Medulla oblongata (tissue), 1 donor: Measurements from ENCODE around the gene DDR2.
"Not testable (repeated sequence)": the region's sequence is repeated elsewhere in the genome, so short reads cannot be mapped to it uniquely, and the experiment has no call there.

Source experiments
- DNase-seq: peaks from one replicate; pipeline ENCODE4 v3.0.0-alpha.2; 2015; ENCODE audit errors: extremely low spot score

Gene DDR2

GRCh38 chr1:162721471-162721870 lies 89.2 kb downstream of the DDR2 start:
- DNase-seq = no peak

DNA sequence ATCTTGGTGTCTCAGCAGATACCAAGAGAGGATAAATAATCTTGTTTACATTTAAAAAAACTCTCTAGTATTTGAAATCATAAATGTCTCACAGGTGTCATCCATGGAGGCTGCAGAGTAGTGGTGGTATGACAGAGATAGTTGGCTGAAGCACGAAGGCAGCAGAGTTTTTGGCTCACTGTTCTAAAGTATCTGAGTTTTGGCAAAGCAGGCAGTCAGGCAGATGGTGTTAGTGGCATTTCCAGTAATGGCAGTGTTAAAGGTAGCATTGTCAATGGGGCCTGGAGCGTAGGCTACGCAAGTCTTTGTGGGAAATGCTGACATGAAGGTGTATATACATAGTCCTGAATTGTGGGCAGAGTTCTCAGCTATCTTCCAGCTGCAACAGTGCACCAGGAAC lies 89.8 kb downstream of the DDR2 start:
- DNase-seq = no peak

GRCh38 chr1:162724583-162725120 lies 92.4 kb downstream of the DDR2 start:
- DNase-seq = peak; percentile 29

GRCh38 chr1:162725301-162725837 lies 93.1 kb downstream of the DDR2 start:
- no peak for DNase-seq

DNA sequence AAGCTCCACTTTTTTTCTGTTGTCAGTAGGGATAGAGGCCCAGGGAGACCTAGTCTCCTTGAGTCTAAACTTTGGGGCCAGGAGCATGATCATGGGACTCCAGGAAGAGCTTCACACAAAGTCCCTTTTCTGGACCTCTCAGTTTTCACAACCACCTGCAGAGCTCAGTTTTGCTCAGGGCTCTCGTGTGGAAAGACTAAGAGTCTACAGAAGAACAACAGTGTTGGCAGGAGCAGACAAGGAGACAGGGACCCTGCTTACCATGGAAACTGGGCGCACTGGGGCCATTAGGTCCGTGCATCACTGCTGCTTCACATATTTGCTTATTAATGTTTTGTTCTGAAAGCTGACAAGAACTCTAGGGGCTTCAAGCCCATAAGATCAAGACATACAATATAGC lies 94.3 kb downstream of the DDR2 start:
- DNase-seq = no peak

DNA sequence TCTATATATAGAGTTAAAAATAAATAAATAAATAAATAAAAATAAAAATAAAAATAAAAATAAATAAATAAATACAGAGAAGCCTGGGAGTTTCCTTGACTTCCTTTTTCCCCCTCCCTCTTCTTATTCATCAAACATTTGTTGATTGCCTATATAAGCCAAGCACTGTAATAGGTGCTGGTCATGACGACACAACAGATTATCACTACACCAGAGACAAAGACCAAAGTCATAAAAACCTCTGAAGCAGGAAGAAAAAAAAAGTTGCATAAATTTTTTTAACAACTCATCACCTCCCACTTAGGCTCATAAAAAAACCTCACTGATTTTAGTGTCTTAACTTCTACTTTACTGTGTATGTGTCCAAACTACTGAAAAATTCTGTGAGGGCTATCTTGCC lies 95.2 kb downstream of the DDR2 start:
- DNase-seq = not testable (repeated sequence)

DNA sequence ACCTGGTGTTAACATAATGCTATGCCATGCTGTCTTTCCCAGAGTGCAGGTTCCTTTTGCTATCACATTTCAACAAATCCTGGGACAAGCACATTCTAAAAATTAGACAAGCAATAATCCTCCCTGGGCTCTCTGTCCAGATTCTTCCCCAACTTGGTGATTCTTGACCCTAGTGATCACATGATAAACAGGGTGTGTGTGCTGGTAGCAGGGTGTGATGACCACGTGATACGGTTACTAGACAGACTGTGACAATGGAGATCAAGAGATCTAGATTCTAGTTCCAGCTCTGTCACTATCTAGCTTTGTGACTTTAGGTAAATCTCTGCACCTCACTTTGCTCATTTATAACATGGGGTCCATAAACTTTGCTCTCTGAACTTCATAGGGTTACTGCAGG lies 96.3 kb downstream of the DDR2 start:
- no peak for DNase-seq

- not testable (repeated sequence) for DNase-seq
These were observed 97.0 kb downstream of the DDR2 start for GRCh38 chr1:162729195-162729774.

DNA sequence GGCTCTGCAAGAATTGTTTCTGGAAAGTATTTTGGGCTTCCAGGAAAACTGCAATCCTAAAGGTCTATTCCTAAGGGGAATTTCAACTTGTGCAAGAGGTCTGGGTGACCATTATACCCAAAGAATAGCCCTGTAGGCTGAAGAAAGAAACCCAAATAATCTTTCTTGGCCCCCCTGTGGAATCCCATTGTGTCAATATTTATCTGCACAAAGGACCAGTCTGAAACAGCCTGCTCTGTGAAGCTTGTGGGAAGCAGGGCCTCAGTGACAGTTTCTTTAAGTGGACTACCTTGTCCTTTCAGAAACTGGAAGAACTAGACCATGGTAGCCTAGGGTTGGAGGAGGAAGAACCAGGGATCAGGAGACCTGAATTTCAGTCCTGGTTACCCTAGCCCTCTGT lies 99.8 kb downstream of the DDR2 start:
- DNase-seq = no peak

- DNase-seq = peak; percentile 56
These were observed 100.5 kb downstream of the DDR2 start for GRCh38 chr1:162732566-162733335.

DNA sequence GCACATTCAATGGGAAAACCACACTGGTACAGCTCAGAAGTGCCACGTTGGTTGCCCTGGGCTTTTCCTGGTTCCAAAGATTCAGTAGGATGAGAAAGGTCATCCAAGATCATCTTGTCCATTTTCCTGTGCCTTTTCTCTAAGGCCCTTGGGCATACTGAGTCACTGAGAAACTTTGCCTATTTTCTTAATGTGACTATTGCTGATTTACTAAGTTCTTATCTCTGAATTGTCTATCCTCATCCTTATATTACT lies 101.0 kb downstream of the DDR2 start:
- DNase-seq = no peak

- no peak for DNase-seq
These were observed 101.8 kb downstream of the DDR2 start for GRCh38 chr1:162734047-162734446.

DNA sequence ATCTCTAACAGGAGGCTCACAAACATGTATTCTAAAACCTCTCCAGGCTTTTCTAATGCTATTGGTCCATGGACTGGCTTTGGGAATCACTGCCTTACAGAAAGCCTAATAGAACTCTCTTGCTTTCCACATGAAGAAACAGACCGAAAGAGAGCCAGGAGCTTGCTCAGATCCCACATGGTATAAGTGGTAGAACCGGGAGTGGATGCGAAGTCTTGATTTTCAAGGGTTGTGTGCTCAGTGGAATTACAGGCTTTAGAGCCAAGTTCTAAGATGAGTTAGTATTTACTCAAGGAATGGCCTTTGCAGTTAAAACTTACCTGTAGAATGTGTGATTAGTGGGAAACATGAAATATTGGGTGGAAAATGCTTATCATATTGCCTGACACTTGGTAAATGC lies 103.9 kb downstream of the DDR2 start:
- no peak for DNase-seq

DNA sequence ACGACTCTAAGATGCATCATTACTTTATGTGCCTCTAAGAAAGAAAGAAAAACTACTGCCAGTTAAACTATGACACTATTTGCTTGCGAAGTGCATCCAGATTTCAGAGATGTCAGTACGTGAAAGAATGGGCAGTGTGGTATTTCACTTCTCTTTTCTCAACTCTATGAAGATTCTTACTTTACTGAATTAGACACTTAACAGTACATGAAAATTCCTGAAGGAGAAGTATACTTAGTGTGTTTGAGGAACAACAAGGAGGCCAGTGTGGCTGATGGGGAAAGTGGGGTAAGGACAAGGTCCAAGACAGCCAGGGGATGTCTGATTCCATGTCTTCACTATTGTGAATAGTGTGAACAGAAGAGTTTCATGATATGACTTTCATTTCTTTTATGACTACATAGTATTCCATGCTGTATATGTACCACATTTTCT lies 104.4 kb downstream of the DDR2 start:
- no peak for DNase-seq

- no peak for DNase-seq
These were observed 108.5 kb downstream of the DDR2 start for GRCh38 chr1:162740755-162741154.

- no peak for DNase-seq
These were observed 109.3 kb downstream of the DDR2 start for GRCh38 chr1:162741574-162741973.

GRCh38 chr1:162746264-162746942 lies 114.1 kb downstream of the DDR2 start:
- not testable (repeated sequence) for DNase-seq

DNA sequence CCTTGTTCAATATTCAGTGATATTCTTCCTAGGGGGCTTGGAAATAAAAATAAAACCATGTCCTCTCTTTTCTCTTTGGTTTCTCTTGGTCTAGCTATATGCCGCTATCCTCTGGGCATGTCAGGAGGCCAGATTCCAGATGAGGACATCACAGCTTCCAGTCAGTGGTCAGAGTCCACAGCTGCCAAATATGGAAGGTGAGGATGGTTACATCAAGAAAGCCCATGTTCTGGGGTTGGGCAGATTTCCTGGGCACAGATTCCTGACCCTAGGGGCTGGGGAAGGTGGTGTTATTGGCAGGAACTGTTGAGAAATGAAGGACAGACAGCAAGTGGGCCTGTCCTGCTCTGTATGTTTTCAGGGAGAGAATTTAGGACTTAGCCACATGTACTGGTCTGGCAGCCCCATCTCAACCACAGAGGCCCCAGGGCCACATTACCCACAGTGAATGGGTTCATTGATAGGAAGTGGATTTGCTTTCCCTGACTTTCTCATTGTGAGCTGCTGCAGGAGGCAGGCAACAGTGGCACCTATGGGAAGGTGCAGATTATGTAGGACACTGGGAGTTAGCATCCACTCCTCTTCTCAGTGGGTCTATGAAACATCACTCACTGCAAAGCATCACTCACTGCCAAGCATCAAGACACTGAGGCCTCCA lies 120.9 kb downstream of the DDR2 start:
- no peak for DNase-seq

DNA sequence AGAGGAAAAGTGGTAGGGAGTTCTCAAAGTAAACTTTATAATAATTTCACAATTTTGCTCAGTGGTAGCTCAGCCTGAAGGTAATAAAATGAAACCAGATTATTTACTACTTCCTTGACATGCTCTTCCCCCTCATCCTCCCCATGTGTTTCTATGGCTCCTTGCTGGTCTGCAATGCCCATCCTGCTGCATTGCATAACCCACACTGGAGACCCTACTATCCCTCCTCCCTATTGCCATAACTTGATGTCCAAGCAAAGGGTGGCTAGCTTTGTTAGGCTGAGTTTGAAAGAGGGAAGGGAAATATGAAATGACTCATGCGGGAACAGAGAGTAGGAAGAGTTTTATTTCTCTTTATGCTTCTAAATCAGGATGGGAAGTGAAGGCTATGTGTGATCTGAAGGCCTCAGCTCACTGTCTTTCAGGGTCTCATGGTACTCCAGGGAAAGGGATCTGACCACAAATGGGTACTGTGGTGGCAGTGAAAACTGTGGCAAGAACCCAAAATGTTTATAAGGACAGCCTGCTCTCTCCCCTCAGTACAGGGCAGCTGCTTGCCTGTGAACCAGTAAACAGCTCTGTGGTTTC lies 121.8 kb downstream of the DDR2 start:
- no peak for DNase-seq

- DNase-seq = no peak
These were observed 123.0 kb downstream of the DDR2 start for GRCh38 chr1:162755306-162755705.

GRCh38 chr1:162756523-162756922 lies 124.3 kb downstream of the DDR2 start:
- no peak for DNase-seq

DNA sequence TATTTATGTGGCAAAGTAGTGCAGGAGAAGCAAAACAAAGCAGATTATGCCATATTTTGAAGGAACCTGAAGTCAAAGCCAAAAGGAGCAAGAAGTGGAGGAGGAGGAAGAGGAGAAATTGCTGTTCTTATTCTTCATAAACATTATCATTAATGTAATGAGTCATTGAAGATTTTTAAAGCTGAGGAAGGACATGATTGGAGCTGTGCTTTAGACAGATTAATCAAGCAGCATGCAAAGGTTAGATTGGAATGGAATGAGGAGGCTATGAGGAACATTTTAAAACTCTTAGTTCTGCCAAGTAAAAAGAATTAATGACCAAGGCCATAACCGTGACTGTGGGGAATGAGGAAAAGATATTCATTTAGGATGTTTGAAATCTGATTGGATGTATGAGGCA lies 125.2 kb downstream of the DDR2 start:
- DNase-seq = no peak
